Skin of body (tissue), 2 donors: ENCODE data around the gene ACTL7B. TPM values are rescaled to one million over a fixed set of nuclear protein-coding genes. Genes with fewer than 3 reads are reported as not detected.
"Not testable (repeated sequence)": the region's sequence is repeated elsewhere in the genome, so short reads cannot be mapped to it uniquely, and the experiment has no call there.

Experiments
- DNase-seq: peaks from one replicate; lab custom pipeline; 2025; lab: John Stamatoyannopoulos, UW
- total RNA-seq: library from RNA; depleted of rRNA; stranded (reverse); fragments of >200 nt; gene quantifications from one replicate; pipeline ENCODE4 v1.2.3, GENCODE V29; 2014

ACTL7B gene
- total RNA-seq, 1 donor from 2014 or later = not detected

- no peak for DNase-seq
These were observed 13.4 kb upstream of the ACTL7B start for GRCh38 chr9:108869092-108869725.

- DNase-seq = no peak
These were observed 12.0 kb upstream of the ACTL7B start for GRCh38 chr9:108867829-108868228.

GRCh38 chr9:108867116-108867515, 11.3 kb upstream of the ACTL7B start:
- DNase-seq = no peak

- DNase-seq = no peak
These were observed 10.2 kb upstream of the ACTL7B start for GRCh38 chr9:108866001-108866420.

- DNase-seq = no peak
These were observed 9.3 kb upstream of the ACTL7B start for GRCh38 chr9:108865037-108865436.

GRCh38 chr9:108864446-108864845, 8.7 kb upstream of the ACTL7B start:
- no peak for DNase-seq

GRCh38 chr9:108863891-108864290, 8.1 kb upstream of the ACTL7B start:
- no peak for DNase-seq

- no peak for DNase-seq
These were observed 6.2 kb upstream of the ACTL7B start, which contains the start of gene ACTL7A for GRCh38 chr9:108861997-108862396. TSS of gene ACTL7A (plus strand) at chr9:108862266. CDS start at chr9:108862323, 57 bp downstream.

- DNase-seq = no peak
These were observed 5.7 kb upstream of the ACTL7B start for GRCh38 chr9:108861464-108861863.

- no peak for DNase-seq
These were observed 5.0 kb upstream of the ACTL7B start for GRCh38 chr9:108860764-108861163.

- no peak for DNase-seq
These were observed 4.6 kb upstream of the ACTL7B start for GRCh38 chr9:108860354-108860753.

GRCh38 chr9:108859459-108860114, 3.8 kb upstream of the ACTL7B start:
- DNase-seq = no peak

GRCh38 chr9:108857572-108857971, 1.8 kb upstream of the ACTL7B start:
- no peak for DNase-seq

GRCh38 chr9:108855529-108855886, 278 bp downstream of the ACTL7B start:
- DNase-seq = no peak

- no peak for DNase-seq
These were observed 901 bp downstream of the ACTL7B start for GRCh38 chr9:108854641-108855528.

GRCh38 chr9:108854094-108854493, 1.7 kb downstream of the ACTL7B start:
- no peak for DNase-seq

GRCh38 chr9:108852079-108852478, 3.7 kb downstream of the ACTL7B start:
- DNase-seq = no peak

GRCh38 chr9:108851138-108851537, 4.6 kb downstream of the ACTL7B start:
- DNase-seq = no peak

GRCh38 chr9:108850293-108850897, 5.4 kb downstream of the ACTL7B start:
- no peak for DNase-seq

- DNase-seq = not testable (repeated sequence)
These were observed 7.5 kb downstream of the ACTL7B start for GRCh38 chr9:108848296-108848695.

GRCh38 chr9:108845947-108846346, 9.8 kb downstream of the ACTL7B start:
- no peak for DNase-seq

- no peak for DNase-seq
These were observed 10.3 kb downstream of the ACTL7B start for GRCh38 chr9:108845507-108845906.
